GM19351 (cell line): ENCODE measurements around the gene RASEF.
A peak's percentile ranks its signal among the peaks of the same experiment; 100 is the strongest.

Source experiments
- ATAC-seq: cut with Tn5 transposase; IDR thresholded peaks from one replicate; pipeline ENCODE4 v1.9.1; 2021; ENCODE audit warnings: mild to moderate bottlenecking, moderate library complexity; ENCODE audit not compliant: unreplicated experiment

The RASEF gene

DNA sequence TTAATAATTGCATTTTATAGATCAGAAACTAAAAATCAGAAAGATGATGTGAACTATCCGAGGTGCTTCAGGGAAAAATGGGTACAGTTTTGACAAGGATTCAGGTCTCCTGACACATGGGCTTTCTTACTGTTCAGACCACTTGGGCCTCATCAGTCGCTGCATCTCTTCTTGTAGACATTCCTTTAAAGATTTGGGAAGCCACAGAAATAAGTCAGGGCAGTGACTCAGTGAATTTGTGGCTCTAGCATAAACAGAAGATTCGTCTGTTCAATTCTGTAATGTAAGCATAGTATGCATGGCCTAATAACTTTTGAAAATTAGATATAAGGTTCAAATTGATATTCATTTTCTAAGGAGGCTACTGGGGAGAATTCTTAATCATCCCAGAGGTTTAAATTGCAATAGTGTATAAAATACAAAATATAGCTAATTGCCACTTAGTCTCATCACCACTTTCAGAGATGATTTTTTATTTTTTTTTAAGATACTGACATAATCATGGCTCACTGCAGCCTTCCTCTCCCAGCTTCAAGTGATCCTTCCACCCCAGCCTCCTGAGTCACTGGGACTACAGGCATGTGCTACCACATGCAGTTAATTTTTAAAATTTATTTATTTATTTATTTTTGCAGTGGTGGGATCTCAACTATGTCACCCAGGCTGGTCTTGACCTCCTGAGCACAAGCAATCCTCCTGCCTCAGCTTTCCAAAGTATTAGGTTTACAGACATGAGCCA, 48.9 kb downstream of the RASEF start:
- no peak for ATAC-seq

DNA sequence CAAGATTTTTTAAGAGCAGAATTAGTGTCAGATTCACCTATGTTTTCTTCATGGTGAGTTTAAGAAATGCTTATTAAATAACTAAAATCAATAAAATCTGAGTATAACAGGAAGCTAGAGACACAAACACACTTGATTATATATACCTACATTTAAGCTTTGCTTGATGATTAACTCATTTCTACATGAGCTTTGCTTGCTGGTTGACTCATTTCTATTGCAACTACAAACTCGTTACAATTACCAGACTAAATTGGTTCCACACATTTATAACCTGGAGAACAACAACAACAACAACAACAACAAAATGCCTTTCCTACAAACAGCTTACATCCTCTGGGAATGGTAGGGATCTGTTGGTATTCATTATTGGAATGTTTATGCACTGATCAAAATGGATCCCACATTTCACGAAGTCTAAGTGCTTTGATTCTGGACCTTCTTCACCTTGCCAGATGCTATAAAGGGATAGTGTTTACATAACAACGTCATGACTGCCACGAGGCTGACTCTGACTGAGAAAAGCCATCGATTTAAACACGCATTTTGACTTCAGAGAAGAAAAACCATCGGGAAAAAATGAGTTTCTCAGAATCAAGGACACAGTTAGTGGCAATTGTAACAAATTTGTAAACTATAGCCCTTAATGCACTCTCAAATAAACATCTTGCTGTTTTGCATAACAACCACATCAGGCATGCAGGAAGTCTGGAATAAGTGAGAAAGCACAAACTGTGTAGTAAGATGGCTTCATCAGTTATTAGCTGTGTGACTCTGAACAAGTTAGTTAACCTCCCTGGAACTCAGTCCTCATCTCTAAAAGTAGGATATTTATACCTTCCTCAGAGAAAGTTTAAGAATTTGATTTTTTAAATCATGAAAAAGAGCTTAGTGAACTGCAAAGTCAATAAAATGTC, 49.8 kb downstream of the RASEF start:
- ATAC-seq = no peak

DNA sequence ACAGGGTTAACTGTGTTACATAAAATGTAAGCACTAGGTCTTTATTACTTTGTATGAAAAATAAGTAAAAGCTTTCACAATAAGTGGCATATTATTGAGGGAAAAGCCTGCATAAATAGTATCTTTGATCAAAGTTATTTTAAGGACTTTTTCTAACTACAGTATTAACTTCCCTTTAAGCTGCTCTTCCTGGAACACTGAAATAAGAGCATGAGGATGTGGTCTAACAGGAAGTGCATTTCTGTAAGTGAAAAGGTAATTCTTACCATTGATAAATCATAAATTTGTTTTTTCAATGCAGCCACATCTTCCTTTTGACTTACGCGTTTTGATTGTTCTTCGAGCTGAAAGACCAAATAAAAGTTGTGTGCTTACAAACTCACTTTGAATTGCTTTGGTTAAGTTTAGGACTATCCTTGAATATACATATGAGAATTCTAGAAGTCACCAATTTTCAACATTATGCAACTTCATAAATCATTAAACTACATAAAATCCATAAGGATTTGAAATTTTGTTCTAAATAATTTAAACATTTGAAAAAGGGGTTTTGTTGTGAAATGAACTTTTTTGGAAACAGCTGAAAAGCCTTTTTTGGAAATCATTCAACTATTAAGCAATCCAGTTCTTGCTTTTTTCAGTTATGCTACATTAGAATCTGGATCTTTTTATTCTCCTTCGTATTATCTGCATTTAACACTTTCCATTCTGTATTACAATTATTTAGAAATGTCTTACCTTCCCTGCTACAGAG, 50.6 kb downstream of the RASEF start:
- no peak for ATAC-seq

DNA sequence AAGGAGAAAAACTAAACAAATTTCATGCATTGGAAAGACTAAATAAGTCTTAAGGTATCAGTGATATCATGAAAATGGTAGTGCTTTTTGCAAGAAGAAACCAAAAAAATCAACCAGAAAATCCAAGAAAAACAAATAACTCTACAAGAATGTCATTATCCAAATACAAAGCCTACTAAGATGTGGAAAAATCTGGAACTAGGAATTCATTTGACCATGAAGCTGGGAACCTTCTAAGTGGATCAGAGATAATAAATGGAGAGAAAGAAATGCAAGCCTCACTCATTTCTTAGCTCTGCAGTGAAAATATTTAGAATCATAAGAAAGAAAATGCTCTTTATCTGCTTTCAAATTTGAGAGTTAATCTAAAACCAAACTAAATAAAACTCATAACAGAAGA, 51.3 kb downstream of the RASEF start:
- no peak for ATAC-seq

DNA sequence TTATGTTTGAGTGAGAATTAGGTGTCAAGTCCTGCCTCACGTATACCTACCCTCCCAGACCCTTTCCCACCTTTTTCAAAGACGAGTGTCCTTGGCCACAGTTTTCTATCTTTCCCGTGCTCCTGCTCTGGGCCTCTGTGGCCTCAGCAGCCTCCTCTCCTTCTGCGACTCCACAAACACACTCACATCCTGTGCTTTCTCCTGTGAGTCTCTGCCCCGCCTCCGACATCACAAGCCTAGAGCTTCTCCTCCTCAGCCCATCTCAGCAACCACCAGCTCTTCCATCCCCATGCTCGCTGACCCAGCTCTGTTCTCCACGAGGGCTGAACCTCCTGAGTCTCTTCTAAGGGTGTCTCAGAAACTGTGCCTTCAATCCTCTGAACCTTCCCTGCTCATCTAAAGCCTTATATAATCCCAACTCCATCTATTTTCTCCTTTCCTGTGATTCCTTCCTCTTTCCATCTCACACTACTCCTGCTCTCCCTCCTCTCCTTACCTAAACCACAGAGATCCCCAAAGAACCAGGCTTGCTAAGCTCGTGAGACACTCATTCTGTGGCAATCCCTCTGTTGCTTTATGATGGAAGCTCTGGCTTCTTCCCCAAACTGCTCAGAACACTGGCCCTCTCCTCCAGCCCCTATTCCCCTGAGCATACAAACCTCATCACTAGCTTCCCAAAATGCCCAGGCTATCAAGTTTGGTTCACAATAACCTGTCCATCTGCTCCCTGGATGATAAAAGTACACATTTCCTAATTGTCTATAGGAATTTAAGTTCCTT, 55.2 kb downstream of the RASEF start:
- ATAC-seq = no peak

DNA sequence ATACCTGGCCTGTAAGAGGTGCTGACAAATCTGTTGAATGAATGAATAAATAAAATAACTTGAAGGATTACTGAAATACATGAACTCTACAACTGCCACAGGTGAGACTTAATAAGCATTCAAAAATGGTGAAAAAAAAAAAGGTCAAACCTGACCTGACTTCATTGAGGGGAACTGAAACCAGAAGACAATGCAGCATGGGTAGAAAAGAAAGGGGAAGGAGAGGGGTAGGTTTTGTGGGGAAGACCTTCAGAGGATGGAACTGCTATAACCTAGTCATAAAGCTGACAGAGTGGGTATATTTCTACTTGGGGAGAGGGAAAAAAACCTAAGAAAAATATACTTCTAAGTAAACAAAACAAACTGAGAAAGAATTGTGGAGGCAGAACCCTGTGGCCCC, 56.6 kb downstream of the RASEF start:
- peak; percentile 64 for ATAC-seq

DNA sequence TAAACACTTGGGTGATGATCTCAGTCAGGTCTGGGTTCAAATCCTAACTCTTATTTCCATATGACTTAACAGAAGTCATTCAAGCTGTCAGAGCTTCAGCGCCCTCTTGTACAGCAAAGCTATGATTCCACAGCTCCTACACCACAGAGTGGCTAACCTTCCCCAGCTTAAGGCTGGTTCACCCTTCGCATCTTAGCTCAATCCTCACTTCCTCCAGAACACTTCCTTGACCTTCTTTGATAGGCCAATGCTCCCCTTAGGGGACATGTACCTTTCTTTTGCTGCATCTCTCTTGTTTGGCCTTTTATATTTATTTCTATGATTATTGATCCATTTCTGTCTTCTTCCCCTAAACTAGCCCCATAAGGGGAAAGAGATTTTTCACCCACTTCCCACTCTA, 57.0 kb downstream of the RASEF start:
- ATAC-seq = no peak

DNA sequence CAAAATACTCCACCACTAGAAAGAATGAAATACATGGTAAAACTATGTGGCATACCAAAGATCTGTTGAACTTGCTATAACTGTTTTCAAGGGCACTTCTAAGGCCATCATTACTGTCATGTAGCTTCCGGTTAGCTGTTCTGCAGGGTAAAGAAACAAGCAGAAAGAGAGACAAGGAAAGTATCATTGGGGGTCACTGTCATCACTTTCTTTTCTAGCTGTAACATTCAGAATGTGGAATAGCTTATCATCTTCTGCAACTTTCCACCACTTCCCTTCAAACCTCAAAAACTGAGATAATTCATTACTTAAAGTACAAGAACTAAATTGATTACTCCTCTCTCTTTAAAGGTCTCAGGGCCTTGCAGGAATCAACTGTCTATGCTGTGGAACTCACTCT, 57.6 kb downstream of the RASEF start:
- ATAC-seq = no peak

DNA sequence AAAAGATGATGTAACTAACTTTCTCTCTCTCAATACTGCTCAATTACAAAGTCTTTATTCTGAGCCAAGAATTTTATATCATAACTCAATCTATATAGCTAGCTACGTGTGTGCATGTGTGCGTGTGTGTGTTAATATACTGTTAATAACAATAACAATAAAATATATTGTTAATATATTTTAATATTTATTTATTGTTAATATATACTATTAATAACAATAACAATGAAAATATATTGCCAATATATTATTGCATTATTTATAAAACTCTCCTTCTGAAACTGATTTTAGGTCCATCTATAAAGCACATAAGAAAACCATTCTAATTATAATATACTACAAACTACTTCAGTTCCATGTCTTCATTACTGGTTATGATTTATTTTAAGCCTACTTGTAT, 60.6 kb downstream of the RASEF start:
- ATAC-seq = no peak

DNA sequence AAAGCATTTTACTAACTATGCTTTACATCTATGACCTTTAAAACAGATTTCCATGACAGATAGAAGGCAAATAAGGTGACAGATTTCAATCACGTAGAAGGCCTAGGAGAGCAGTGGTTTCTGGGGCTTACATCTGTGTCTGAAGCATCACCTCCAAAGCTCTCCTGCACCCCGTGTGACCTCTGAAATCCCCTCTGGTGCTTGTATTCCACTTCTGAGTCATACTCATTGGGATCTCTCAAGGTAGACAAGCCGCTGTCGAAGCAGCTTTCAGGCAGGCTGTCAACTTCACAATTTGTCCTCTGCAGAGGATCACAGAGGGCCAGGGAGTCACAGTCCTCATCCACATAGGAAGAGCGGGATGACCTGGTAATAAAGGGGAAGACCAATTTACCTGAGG, 62.2 kb downstream of the RASEF start:
- no peak for ATAC-seq

DNA sequence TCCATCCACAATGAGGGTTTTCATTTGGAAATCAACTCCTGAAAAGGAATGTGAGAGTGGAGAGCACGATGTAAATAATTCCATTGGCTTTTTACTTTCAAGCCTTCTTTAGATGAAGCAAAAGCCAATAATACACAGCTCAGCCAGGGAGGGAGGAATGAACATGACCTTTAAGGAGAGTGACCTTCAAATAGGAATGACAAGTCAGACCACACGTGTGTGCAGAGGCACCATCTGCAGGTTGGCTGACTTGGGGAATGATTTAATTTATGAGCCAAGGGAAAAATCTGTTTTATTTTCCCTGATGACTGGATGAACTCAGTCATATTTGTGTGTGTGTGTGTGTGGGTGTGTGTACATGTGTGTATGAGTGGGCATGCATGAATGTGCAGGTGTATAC, 64.5 kb downstream of the RASEF start:
- ATAC-seq = no peak

DNA sequence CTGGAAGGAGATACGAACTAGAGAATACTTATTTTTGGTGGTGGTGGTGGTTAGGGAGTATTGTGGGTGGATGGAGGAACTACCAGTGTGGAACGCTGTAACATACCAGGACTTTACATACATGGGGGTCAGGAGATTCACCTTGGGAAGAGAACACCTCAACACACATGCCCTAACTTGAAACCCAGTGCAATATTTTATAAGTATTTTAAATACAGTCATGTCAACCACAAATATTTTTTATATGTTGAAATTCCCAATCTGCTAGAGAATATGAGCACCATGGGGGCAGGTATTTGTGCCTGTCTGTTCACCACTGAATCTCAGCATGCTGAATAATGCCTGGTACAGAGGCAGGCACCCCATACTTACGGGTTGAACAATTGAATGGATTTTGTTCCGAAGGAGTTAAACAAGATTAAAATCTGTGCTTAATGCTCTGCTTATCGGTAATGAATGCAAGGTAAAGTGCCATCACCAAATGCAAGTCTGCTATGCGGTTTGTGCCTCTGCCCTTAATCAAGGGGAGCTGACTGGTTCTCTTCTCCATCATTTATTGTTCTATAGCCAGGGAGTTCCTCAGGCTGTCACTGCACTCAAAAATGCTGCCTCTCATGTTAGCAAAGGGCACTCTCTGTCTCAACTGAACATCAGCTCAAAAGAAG, 65.3 kb downstream of the RASEF start:
- no peak for ATAC-seq

DNA sequence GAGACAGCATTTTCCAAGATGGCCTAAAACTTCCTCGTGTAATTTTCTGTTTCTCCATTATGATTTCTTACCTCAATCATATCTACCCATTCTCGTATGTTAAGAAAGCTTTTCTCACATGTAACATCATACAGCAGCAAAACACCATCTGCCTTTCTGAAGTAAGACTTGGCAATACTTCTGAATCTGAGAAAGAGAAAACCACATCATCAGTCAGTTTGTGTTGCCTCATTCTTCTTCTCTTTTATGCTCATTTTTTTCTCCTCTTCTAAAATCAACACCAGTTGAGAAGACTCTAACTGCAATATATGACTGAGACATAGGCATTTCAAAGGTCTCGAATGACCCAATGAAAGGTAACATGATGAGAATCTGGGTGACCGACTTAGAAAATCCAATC, 66.0 kb downstream of the RASEF start:
- ATAC-seq = no peak

DNA sequence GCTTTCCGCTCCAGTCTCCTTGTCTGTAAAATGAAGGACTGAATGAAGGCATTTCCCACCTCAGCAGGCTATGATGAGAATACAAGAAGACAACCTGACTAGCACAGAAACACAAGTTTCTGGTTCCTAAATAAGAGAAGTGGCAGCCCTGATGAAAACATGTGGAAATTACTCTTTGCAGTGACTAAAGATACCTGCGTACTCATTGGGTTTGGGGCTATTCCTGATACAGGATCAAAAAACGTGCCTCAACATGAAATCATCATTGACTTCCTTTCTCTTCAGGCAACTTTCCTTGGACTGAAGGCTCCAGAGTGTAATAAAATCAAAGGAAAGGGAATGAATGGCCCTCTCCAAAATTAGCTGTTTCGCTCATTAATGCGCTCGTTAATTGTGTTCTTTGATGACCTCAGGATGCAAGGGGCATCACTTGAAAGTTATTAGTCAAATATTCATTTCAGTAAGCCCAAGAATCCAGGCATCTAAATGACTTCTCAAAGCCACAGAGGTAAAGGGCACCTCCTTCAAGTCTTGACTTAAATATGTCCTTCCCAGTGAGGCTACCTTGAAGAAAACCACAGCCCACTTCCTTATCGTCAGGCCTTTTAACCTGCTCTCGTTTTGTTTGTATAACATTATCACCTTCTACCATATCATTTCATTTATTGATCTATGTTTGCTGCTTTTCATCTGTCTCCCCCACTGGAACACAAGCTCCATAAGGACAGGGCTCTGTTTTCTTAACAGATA, 68.9 kb downstream of the RASEF start:
- no peak for ATAC-seq

DNA sequence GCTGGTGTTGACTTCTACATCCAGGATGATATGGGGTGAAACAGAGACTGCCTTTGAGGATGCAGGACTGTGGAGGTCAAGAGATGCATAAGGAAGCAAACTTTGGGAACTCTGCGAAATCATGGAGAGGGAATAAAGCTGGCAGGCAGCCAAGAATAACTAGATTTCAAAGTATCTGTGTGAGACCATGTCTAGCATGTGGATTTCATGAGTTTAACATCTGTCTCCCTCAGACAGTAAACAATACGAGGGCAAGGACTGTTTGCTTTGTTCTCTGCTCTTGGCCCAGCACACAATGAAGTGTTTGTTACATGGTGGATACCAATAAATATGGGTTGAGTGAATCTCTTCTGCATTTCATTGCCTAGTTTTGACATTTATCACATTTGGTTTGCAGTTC, 71.3 kb downstream of the RASEF start:
- ATAC-seq = no peak

DNA sequence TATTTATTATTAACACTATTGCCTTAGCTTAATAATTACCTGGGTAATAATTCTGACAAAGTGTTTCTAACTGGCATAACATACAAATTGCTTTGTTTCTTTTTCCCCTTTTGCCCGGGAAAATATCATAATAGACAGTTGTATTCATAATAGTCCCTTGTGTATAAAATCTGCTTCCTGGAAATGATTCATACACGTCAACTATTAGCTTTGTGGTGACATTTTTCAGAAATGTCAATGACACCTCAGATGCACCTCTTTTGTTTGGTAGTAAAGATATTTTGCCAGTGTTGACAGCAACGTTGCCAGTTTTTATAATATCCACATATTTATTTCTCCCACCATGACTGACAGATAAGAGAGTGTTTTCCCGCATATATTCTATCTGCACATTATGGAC, 73.0 kb downstream of the RASEF start:
- no peak for ATAC-seq

DNA sequence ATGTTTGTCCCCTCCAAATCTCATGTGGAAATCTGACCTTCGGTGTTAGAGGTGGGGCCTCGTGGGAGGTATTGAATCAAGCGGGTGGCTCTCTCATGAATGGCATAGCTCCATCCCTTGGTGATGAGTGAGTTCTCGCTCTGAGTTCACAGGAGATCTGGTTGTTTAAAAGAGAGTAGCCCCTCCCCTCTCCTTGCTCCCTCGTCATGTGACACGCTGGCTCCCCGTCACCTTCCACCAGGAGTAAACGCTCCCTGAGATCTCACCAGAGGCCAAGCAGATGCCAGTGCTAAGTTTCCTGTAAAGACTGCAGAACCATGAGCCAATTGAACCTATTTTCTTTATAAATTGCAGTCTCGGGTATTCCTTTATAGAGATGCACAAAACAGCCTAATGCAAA, 74.5 kb downstream of the RASEF start:
- no peak for ATAC-seq

DNA sequence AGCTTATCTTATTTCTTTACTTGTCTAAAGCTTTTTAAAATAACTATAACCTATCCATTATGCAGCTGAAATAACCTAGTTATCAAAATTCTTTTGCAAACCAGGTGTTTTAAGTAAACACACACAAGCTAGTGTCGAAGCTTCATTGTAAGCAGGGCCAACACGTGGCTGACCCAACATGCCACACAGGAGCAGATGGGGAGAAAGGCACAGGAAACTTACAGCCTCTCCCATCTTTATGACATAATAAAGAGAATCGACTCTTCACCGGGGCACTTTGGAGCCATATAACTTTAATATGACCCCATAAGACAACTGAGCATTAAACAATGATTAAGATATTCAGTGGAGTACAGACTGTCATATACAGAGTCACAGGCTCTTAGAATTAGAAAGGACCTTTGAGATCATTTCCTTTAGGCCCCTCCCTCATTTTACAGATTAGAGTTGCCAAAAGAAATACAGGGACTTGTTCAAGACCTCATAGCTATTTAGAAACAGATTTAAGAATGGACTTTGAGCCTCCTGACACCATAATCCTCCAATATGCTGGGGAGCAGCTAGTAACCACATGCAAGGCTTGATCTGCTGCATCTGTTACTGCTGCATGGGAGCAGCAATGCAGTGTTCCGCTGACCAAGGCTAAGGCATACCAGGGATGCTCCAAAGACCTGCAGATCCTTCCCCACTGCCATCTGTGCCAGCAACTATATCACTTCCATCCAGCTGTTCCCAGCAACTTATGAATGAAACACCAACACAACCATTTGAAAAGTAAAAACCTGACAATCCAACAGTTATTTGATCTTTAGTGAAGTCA, 75.4 kb downstream of the RASEF start:
- ATAC-seq = no peak

DNA sequence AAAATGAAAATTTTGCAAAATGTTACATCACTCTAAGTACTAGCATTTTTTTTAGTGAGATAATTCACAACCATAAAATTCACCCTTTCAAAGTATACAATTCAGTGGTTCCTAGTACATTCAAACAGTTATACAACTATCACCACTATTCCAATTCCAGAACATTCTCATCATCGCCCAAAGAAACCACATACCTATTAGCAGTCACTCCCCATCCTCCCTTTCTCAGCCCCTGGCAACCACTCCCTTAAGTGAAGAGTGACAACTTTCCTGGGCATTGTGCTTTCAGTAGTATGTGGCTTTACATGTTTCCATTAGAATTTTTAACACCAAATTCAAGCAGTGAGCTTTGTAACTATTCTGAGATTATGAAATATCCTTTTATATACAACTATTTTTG, 81.4 kb downstream of the RASEF start:
- ATAC-seq = no peak
